HG02973 (cell line): ENCODE results near the gene ADGRL2.
"Not testable (repeated sequence)": the region's sequence is repeated elsewhere in the genome, so short reads cannot be mapped to it uniquely, and the experiment has no call there.

Experiments used
- ATAC-seq: cut with Tn5 transposase; IDR thresholded peaks from one replicate; pipeline ENCODE4 v1.9.1; 2021; ENCODE audit warnings: moderate library complexity; ENCODE audit not compliant: unreplicated experiment

The ADGRL2 gene

DNA sequence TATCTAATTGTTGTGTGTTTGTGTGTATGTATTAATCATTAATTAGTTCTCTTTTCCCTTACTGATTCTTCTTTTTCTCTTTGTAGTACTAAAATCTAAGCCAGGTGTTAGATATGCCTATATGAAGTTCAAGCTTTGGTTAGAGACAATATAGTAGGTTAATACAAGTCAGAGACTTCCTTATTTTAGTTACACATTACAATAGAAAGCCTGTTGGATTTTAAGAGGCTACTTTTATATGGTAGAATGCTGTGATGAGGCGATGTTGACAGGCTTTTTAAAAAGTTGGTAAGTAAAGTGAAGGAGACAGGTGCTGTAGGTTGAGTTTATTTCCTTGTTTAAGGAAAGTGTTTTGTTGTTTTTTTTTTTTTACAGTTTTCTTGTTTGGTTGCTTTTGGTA lies 45.9 kb downstream of the ADGRL2 start:
- no peak for ATAC-seq

- no peak for ATAC-seq
Observed at GRCh38 chr1:81847063-81847462, 46.3 kb downstream of the ADGRL2 start.

DNA sequence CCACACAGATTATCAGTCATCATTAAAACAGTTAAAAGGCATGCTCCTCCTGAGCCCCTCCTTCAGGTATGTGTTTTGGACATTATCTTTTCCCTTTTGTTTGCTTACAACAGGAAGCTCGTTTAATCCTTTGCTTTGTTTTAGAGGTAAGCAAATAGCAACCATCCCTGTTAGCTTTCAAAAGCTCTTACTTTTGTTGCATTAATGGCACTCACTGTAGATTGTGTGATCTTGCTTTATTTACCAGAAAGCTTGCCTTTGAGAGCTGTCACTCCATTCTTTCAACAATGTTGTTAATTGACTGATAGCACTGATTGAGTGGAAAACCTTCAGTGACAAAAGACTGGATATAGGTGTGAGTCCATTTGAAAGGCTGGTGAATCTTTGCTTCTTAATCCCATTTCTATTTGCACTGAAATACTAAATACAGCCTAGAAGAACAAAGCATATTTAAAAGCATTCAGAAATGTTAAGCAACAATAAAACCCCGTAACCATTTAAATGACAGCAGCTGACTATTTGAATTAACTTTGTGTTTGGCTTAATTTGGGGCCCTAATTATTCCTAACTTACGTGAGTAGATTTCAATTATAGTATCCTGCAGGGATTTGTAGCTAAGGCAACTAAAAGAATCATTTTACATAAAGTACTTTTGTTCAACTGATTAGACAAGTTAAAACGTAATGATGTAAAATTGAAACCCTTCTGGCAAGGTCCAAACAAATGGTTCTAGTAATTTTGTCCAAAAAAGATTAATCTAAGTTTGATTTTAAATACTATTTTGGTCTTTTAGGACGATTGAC lies 48.3 kb downstream of the ADGRL2 start:
- ATAC-seq = no peak

- no peak for ATAC-seq
Observed at GRCh38 chr1:81850031-81850430, 49.3 kb downstream of the ADGRL2 start.

DNA sequence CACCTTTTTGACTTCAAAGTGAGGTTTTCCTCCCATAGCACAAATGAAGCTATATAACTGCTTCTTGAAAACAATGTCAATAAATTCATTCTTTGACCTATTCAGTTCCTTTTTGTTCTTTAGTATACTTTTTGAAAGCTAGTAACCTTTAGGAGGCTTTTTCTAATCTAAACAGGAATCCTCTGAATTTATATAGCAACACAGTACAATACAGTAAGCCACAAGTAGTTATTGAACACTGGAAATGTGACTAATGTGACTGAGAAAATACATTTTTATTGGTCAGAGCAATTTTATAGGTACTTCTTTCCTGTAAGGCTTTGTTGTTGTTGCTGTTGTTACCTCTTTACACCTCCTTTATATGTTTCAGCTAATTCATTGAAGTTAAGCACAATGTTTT lies 49.8 kb downstream of the ADGRL2 start:
- ATAC-seq = no peak

DNA sequence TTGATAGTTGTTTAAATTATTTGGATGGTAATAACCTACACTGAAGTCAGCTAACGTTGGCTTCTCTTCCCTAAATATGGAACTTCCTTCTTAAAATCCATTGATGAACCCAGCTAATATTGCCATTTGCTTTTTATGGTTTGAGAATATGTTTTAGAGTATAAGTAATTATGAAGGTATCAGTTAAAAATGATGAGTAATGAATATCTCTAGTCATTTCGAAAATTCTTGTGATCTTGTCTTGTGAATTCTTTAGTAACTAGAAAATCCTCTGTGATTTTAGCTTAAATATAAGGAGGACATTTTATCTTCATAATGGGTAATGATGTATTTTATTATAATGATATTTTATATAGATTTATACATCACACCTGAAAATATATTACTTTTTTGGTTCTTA lies 50.5 kb downstream of the ADGRL2 start:
- no peak for ATAC-seq

DNA sequence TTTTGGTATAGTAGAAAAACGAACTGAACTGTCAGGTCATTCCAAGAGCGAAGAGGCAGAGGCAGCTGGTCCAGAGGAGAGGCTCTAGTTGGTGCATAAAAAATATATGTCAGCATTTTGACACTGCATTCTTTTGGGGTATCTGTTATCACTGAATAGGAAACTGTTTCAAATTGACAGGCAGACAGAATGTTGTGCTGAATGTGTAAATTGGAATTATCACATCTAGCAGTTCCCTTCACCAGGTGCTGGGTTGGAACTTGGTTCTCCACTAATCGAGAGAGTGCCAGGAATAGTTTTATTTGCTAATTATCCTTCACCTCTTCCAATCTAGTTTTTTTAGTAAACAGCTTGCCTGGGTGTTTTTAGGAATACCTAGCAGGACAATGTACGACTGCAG lies 52.2 kb downstream of the ADGRL2 start:
- ATAC-seq = no peak

- no peak for ATAC-seq
Observed at GRCh38 chr1:81867235-81867634, 66.5 kb downstream of the ADGRL2 start.

GRCh38 chr1:81869307-81869706 lies 68.6 kb downstream of the ADGRL2 start:
- ATAC-seq = no peak

GRCh38 chr1:81871091-81871490 lies 70.4 kb downstream of the ADGRL2 start:
- not testable (repeated sequence) for ATAC-seq

DNA sequence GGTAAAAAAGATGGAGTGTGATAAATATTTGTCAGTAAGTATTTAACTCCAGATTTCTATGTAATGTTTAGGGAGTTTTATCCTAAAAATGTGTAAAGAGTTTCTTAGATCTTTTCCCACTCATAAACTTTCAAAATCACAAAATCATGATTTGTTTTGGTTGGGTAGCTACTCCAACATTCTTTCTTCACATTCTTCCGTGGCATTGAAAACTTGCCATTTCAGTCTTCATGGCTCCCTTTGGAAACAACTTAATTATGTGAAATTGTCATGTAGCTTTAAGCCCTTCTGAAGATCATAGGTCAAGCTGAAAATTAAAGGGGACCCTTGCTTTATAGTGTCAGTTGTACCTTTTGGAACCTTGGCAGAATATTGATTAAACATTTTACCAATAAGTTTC lies 73.2 kb downstream of the ADGRL2 start:
- no peak for ATAC-seq

DNA sequence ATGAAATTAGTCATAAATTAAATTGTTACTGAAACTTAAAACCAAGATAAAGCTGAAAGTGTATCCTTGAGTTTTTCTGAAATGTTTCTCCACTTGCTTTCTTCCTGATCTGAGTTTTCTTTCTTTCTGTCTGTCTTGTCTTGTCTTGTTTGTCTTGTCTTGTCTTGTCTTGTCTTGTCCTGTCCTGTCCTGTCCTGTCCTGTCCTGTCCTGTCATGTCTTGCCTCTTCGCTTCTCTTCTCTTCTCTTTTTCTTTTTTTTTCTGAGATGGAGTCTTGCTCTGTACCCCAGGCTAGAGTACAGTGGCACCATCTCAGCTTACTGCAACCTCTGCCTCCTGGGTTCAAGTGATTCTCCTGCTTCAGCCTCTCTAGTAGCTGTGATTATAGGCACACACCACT lies 73.7 kb downstream of the ADGRL2 start:
- ATAC-seq = no peak

DNA sequence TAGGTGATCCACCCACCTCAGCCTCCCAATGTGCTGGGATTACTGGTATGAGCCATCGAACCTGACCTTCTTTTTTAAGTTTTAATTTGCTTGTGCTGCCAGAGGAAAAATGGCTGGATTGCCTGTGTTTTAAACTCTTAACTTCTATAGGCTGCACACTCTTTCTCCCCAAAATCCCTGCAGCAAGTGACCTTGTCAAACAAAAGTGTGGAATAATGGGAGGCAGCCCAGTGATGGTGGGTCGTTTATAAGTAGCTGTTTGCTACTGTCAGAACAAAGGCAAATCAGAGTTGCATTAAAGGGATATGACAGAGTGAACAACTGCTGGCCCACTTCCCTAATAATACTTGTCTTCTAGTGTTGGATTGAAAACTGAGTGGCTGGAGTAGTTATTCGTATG lies 74.2 kb downstream of the ADGRL2 start:
- no peak for ATAC-seq

- no peak for ATAC-seq
Observed at GRCh38 chr1:81876901-81877733, 76.4 kb downstream of the ADGRL2 start.

DNA sequence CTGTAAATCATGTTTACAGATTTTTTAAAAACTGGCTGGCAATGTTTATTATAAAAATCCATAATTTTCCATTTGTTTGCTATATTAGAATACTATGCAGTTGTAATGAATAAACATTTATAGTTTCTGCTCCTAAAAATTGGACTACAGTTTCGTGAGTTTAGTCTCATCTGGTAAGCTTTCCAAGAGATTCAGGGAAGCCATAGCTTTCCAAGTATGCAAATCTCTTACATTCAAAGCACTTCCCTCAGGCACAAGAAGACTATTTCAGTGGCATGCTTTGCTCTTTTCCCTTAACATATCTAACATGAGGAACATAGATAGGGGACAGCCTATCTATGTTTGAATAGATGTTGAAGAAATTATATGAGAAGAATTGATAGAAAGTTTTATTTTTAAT lies 77.2 kb downstream of the ADGRL2 start:
- no peak for ATAC-seq

DNA sequence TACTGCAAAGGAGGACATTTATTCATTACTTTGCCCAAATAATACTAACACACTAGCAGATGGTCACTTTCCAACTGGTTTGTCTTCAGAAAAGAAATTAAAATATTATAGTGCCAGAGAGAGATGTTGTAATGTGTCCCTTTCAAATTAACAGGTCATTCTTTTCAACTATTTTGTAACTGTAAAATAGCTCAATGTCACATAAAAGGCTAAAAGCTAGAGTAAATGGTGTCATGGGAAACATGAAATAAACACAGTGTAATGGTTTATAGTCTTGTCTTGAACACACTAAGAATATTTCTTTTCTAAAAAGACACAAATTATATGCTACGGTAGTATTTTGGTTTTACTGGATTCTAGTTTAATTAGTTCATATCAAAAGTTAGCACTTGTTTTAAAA lies 77.8 kb downstream of the ADGRL2 start:
- no peak for ATAC-seq

DNA sequence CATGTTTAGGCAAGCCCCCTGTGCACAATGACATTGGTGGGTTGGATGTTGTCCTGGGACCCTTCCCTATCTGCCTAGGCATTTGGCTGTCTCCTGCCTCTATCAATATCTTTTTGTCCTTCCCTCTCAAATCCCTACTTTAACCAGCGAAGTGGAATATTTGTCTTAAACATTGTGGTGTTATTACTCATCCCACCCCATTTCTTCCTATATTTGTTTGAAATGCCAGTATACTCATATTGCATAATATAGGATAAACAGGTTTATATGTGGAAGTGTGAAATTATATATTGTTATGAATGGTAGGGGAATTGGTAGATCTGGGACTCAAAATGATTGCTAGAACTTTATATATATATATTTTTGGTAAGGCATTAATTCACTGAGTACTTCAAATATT lies 80.0 kb downstream of the ADGRL2 start:
- ATAC-seq = no peak

GRCh38 chr1:81885291-81885690 lies 84.6 kb downstream of the ADGRL2 start:
- ATAC-seq = no peak

GRCh38 chr1:81886292-81886691 lies 85.6 kb downstream of the ADGRL2 start:
- not testable (repeated sequence) for ATAC-seq

GRCh38 chr1:81887421-81888144 lies 86.8 kb downstream of the ADGRL2 start:
- no peak for ATAC-seq

DNA sequence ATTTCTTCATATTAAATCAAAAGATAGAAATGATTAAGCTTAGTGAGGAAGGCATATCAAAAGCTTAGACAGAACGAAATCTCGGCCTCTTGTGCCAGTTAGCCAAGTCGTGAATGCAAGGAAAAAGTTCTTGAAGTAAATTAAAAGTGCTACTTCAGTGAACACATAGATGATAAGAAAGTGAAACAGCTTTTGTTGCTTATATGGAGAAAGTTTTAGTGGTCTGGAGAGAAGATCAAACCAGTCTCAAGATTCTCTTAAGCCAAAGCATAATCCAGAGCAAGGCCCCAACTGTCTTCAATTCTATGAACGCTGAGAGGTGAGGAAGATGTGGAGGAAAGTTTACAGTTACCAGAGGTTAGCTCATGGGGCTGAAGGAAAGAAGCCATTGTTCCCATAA lies 88.4 kb downstream of the ADGRL2 start:
- no peak for ATAC-seq

DNA sequence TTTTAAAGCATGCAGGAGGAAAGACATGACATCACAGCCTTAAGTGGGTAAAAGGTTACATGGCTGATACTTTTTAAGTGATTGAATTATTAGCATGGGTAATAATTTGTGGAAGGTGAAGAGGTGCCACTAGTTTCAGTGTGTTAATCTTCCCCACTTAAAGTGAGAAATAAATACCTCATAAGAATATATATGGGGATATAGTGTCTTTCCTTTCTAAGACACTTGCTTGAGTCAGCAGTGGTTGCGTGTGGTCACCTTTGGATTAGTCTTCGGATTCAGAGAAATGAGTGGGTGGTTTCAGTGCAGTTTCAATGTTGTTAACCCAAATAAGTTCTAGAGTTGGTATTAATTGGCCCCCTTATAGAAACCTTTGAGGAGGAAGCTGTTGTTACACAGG lies 94.1 kb downstream of the ADGRL2 start:
- no peak for ATAC-seq
